ENCODE data around the gene FHIT.
"Not testable (repeated sequence)": the region's sequence is repeated elsewhere in the genome, so short reads cannot be mapped to it uniquely, and the experiment has no call there.

The FHIT gene

GRCh38 chr3:59803268-59803667, 1448.0 kb downstream of the FHIT start:
- no peak for TF ChIP-seq CTCF (IDR thresholded peaks at IDR 0.05; ENCODE audit: borderline replicate concordance, insufficient read depth, low read depth, low read length)
- H3K4me3 ChIP-seq (ENCODE audit: low read depth, low read length): no peak overlapping the region

GRCh38 chr3:59802453-59802852, 1448.8 kb downstream of the FHIT start:
- not testable (repeated sequence) for H3K4me3 ChIP-seq (ENCODE audit: low read depth, low read length)

GRCh38 chr3:59802045-59802444, 1449.2 kb downstream of the FHIT start:
- TF ChIP-seq CTCF (IDR thresholded peaks at IDR 0.05; ENCODE audit: borderline replicate concordance, insufficient read depth, low read depth, low read length): no peak
- H3K4me3 ChIP-seq (ENCODE audit: low read depth, low read length): no peak overlapping the region

GRCh38 chr3:59800481-59800880, 1450.8 kb downstream of the FHIT start:
- no peak overlapping the region for H3K4me3 ChIP-seq (ENCODE audit: low read depth, low read length)
- no peak for TF ChIP-seq CTCF (IDR thresholded peaks at IDR 0.05; ENCODE audit: borderline replicate concordance, insufficient read depth, low read depth, low read length)

GRCh38 chr3:59798372-59799086, 1452.7 kb downstream of the FHIT start:
- TF ChIP-seq CTCF (IDR thresholded peaks at IDR 0.05; ENCODE audit: borderline replicate concordance, insufficient read depth, low read depth, low read length): no peak
- H3K4me3 ChIP-seq (ENCODE audit: low read depth, low read length): no peak overlapping the region

- H3K4me3 ChIP-seq (ENCODE audit: low read depth, low read length): no peak overlapping the region
- TF ChIP-seq CTCF (IDR thresholded peaks at IDR 0.05; ENCODE audit: borderline replicate concordance, insufficient read depth, low read depth, low read length): no peak
Measured at GRCh38 chr3:59797533-59797932, 1453.7 kb downstream of the FHIT start.

GRCh38 chr3:59796456-59796855, 1454.8 kb downstream of the FHIT start:
- H3K4me3 ChIP-seq (ENCODE audit: low read depth, low read length): no peak overlapping the region
- TF ChIP-seq CTCF (IDR thresholded peaks at IDR 0.05; ENCODE audit: borderline replicate concordance, insufficient read depth, low read depth, low read length): no peak
